ENCODE measurements around the gene FCER2.

Gene FCER2

DNA sequence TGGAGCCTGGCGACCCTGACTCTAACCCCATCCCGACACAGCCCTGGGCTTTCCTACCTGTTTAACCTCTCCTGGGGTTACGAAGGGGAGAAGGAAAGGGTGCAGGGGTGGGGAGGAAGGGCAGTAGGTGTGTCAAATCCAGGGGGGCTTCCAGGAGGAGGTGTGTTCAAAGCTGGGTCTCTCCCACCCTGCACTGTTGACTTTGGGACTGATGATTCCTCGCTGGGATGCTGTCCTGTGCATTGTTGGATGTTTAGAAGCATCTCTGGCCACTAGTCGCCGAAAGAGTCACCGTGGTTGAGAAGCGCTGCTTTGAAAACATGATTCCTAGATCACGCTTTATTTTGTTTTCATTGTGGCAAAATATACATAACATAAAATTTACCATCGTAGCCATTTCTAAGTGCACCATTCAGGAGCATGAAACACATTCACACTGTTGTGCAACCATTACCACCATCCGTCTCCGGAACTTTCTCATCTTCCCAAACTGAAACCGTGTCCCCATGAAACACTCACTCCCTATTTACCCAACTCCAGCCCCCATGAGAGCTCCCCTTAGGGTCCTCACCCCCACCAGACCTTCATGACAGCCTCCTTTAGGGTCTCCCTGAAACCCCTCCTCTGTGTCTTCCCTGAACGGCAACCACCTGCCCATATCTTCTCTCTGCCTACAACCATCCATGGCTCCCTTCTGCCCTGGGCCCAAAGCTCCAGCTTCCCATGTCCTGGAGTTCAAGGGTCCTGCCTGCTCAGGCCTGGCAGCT lies 4.4 kb upstream of the FCER2 start:
- FAIRE-seq (no peak), DNase-seq (ENCODE audit: insufficient read length, low spot score) (no peak)
- TF ChIP-seq SPI1 (IDR thresholded peaks at IDR 0.05; ENCODE audit: low read depth, low read length) (no peak), POLR2AphosphoS5 (IDR thresholded peaks at IDR 0.05; ENCODE audit: low read depth, low read length) (no peak), POLR2A (IDR thresholded peaks at IDR 0.05; ENCODE audit: low read depth, low read length) (no peak), TAF1 (IDR thresholded peaks at IDR 0.05; ENCODE audit: low read depth, low read length) (no peak), PAX5 (IDR thresholded peaks at IDR 0.05; ENCODE audit: insufficient read depth, low read length, severe bottlenecking) (no peak)

DNA sequence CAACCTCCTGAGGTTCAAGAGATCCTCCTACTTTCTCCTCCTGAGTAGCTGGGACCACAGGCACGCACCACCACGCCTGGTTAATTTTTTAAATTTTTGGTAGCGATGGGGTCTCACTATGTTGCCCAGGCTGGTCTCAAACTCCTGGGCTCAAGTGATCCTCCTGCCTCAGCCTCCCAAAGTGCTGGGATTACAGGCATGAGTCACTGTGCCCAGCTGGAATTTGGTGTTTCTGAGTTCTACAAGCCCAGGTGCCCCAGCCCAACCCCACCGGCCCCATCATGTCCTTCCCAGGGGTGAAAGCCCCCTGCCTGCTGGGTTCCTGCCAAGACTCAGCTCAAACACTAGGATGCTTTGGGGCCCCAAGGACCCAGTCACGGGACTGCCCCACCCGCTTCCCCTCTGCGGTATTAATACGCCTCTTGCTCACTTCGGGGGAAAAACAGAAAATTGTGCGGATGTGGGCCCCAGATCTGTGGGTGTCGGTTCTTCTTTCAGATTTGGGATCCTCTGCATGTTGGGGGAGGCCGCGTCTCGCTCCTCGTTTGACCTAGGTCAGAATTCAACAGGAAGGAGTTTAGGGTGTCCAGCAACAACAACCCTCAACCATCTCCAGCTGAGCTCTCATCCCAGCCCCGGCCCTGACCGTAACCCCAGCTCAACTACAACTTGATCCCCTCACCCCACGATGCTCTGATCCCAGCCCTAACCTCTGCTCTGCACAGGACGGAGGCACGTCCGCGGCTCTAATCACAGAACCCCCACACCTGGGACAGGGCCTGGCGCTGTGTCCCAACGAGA lies 3.7 kb upstream of the FCER2 start:
- TF ChIP-seq POU2F2 (IDR thresholded peaks at IDR 0.05; ENCODE audit: low read depth, low read length) (peak; percentile 86), POLR2AphosphoS5 (IDR thresholded peaks at IDR 0.05; ENCODE audit: low read depth, low read length) (peak; percentile 52; the same call in 1 of the 2 replicates), POLR2A (IDR thresholded peaks at IDR 0.05; ENCODE audit: low read depth, low read length) (no peak), TAF1 (IDR thresholded peaks at IDR 0.05; ENCODE audit: low read depth, low read length) (peak; percentile 25; the same call in 1 of the 2 replicates), SPI1 (IDR thresholded peaks at IDR 0.05; ENCODE audit: low read depth, low read length) (peak; percentile 90), PAX5 (IDR thresholded peaks at IDR 0.05; ENCODE audit: insufficient read depth, low read length, severe bottlenecking) (peak; percentile 60)
- FAIRE-seq (peak; percentile 97), DNase-seq (ENCODE audit: insufficient read length, low spot score) (peak; percentile 57)

- DNase-seq (ENCODE audit: insufficient read length, low spot score) (no peak), FAIRE-seq (peak; percentile 86)
- no peak for TF ChIP-seq POLR2AphosphoS5 (IDR thresholded peaks at IDR 0.05; ENCODE audit: low read depth, low read length)
- TF ChIP-seq PAX5 (IDR thresholded peaks at IDR 0.05; ENCODE audit: insufficient read depth, low read length, severe bottlenecking) = no peak
- no peak for TF ChIP-seq TAF1 (IDR thresholded peaks at IDR 0.05; ENCODE audit: low read depth, low read length)
- TF ChIP-seq POU2F2 (IDR thresholded peaks at IDR 0.05; ENCODE audit: low read depth, low read length) = no peak
- no peak for TF ChIP-seq POLR2A (IDR thresholded peaks at IDR 0.05; ENCODE audit: low read depth, low read length)
- TF ChIP-seq SPI1 (IDR thresholded peaks at IDR 0.05; ENCODE audit: low read depth, low read length) = no peak
Measured at GRCh38 chr19:7704280-7705060, 2.5 kb upstream of the FCER2 start.

DNA sequence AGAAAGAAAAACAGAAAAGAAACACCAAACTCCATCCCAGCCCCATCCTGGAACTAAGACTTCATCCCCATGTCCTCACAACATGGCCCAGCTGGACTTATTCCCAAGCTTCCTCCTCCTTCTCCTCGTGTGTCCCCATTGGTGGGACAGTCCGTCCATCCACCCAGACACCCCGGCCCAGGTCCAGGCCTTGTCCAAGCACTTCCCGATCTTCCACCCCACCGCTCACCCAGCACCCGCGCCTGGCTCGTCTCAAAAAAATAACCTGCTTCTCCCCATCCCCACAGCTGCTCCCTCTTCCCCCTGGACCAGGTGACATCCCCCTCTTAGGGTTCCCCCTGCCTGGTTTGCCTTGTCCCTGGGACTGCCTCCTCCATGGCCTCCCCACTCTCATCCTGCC lies 1.4 kb upstream of the FCER2 start:
- DNase-seq (ENCODE audit: insufficient read length, low spot score) = no peak
- peak; percentile 72 for FAIRE-seq
- TF ChIP-seq POU2F2 (IDR thresholded peaks at IDR 0.05; ENCODE audit: low read depth, low read length) = no peak
- TF ChIP-seq PAX5 (IDR thresholded peaks at IDR 0.05; ENCODE audit: insufficient read depth, low read length, severe bottlenecking) = no peak
- no peak for TF ChIP-seq TAF1 (IDR thresholded peaks at IDR 0.05; ENCODE audit: low read depth, low read length)
- TF ChIP-seq POLR2AphosphoS5 (IDR thresholded peaks at IDR 0.05; ENCODE audit: low read depth, low read length) = no peak
- no peak for TF ChIP-seq SPI1 (IDR thresholded peaks at IDR 0.05; ENCODE audit: low read depth, low read length)
- no peak for TF ChIP-seq POLR2A (IDR thresholded peaks at IDR 0.05; ENCODE audit: low read depth, low read length)

- no peak for TF ChIP-seq SPI1 (IDR thresholded peaks at IDR 0.05; ENCODE audit: low read depth, low read length)
- no peak for TF ChIP-seq POU2F2 (IDR thresholded peaks at IDR 0.05; ENCODE audit: low read depth, low read length)
- 0 out of 2 replicates have a peak, but pooled peaks have one; percentile 9 for TF ChIP-seq POLR2AphosphoS5 (IDR thresholded peaks at IDR 0.05; ENCODE audit: low read depth, low read length)
- no peak for DNase-seq (ENCODE audit: insufficient read length, low spot score)
- FAIRE-seq = no peak
Measured at GRCh38 chr19:7701049-7701653, 780 bp downstream of the FCER2 start.

- FAIRE-seq = peak; percentile 97
- no peak for DNase-seq (ENCODE audit: insufficient read length, low spot score)
- no peak; the same call in 1 of the 2 replicates for TF ChIP-seq POLR2AphosphoS5 (IDR thresholded peaks at IDR 0.05; ENCODE audit: low read depth, low read length)
- no peak for TF ChIP-seq POLR2A (IDR thresholded peaks at IDR 0.05; ENCODE audit: low read depth, low read length)
- TF ChIP-seq PAX5 (IDR thresholded peaks at IDR 0.05; ENCODE audit: insufficient read depth, low read length, severe bottlenecking) = no peak
- TF ChIP-seq SPI1 (IDR thresholded peaks at IDR 0.05; ENCODE audit: low read depth, low read length) = no peak
- peak; percentile 28; the same call in 1 of the 2 replicates for TF ChIP-seq TAF1 (IDR thresholded peaks at IDR 0.05; ENCODE audit: low read depth, low read length)
- TF ChIP-seq POU2F2 (IDR thresholded peaks at IDR 0.05; ENCODE audit: low read depth, low read length) = no peak
Measured at GRCh38 chr19:7699417-7700401, 2.2 kb downstream of the FCER2 start.

- TF ChIP-seq POLR2A (IDR thresholded peaks at IDR 0.05; ENCODE audit: low read depth, low read length) = 0 out of 2 replicates have a peak, but pooled peaks have one; percentile 30
- no peak for TF ChIP-seq TAF1 (IDR thresholded peaks at IDR 0.05; ENCODE audit: low read depth, low read length)
- no peak for TF ChIP-seq POU2F2 (IDR thresholded peaks at IDR 0.05; ENCODE audit: low read depth, low read length)
- no peak for TF ChIP-seq PAX5 (IDR thresholded peaks at IDR 0.05; ENCODE audit: insufficient read depth, low read length, severe bottlenecking)
- no peak for TF ChIP-seq SPI1 (IDR thresholded peaks at IDR 0.05; ENCODE audit: low read depth, low read length)
- no peak for FAIRE-seq
- no peak for DNase-seq (ENCODE audit: insufficient read length, low spot score)
Measured at GRCh38 chr19:7699003-7699402, 2.9 kb downstream of the FCER2 start.

DNA sequence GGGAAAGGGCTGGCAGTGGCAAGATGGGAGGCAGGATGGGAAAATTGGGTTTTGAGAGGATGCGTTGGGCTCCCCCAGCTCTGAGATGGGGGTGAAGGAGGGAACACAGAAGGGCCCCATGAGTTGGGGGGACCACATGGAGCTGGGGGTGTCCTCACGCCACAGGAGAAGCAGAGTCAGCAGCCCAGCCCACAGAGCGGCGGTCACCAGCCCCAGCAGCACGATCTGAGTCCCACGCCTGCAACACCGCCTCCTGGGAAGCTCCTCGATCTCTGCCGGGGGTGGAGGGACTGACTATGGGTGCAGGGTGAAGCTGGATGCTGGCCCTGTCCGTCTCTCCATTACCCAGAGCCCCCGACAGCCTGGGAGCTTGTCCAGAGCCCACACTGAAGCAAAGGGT lies 3.3 kb downstream of the FCER2 start:
- FAIRE-seq (peak; percentile 81), DNase-seq (ENCODE audit: insufficient read length, low spot score) (no peak)

More for the DNA sequence above, 3.3 kb downstream of the FCER2 start:
- no peak for TF ChIP-seq PAX5 (IDR thresholded peaks at IDR 0.05; ENCODE audit: insufficient read depth, low read length, severe bottlenecking)

Data from GM12891 (cell line).